Left lung (tissue), 10 donors: ENCODE measurements around the gene TGFBR3L. TPM values are rescaled to one million over a fixed set of nuclear protein-coding genes. Genes with fewer than 3 reads are reported as not detected.
A peak's percentile ranks its signal among the peaks of the same experiment; 100 is the strongest.

Experiments
- ATAC-seq: fragments of 200-7000 bp; cut with Tn5 transposase; one replicate; pipeline ENCODE4 v1.9.1; 2020; ENCODE audit warnings: moderate library complexity
- DNase-seq, 4 donors: peaks; one replicate each; pipeline ENCODE4 v3.0.0-alpha.2; 2013 to 2020
- H3K27ac ChIP-seq, 2 donors: fragments of 200-600 bp; sonication (generic) in 1 of 2; one replicate each; pipeline versions ENCODE4 v1.5.0 to v1.8.0; 2020 to 2021
- H3K27me3 ChIP-seq, 2 donors: fragments of 200-600 bp; sonication (generic) in 1 of 2; one replicate each; pipeline versions ENCODE4 v1.5.0 to v1.8.0; 2020 to 2021
- H3K36me3 ChIP-seq, 2 donors: fragments of 200-600 bp; sonication (generic) in 1 of 2; one replicate each; pipeline versions ENCODE4 v1.5.0 to v1.8.0; 2020 to 2021
- H3K4me1 ChIP-seq, 2 donors: fragments of 200-600 bp; one replicate each; pipeline ENCODE4 v1.8.0; 2021
- H3K4me3 ChIP-seq, 2 donors: fragments of 200-600 bp; sonication (generic) in 1 of 2; one replicate each; pipeline versions ENCODE4 v1.5.0 to v1.8.0; 2020 to 2021; ENCODE audit warnings: mild to moderate bottlenecking in 1 of 2
- H3K9me3 ChIP-seq, 2 donors: fragments of 200-600 bp; sonication (generic) in 1 of 2; one replicate each; pipeline versions ENCODE4 v1.5.0 to v1.8.0; 2020 to 2021
- CTCF ChIP-seq, 2 donors: fragments of 200-600 bp; sonication (generic) in 1 of 2; IDR thresholded peaks; one replicate each; pipeline versions ENCODE4 v1.5.0 to v1.8.0; 2021; ENCODE audit warnings: antibody characterized with exemption in 2 of 2
- intact Hi-C, 2 donors: fragments of 100-400 bp; cut with DNase I; formaldehyde crosslinking; loops; one replicate each; pipeline versions ENCODE4 v1.11.2 to v1.14.2; 2022
- polyA plus RNA-seq, 6 donors: library from polyadenylated mRNA; unstranded; fragments of 120-200 nt; gene quantifications; one replicate each; pipeline ENCODE4 v1.2.1, GENCODE V29; 2013; ENCODE audit not compliant: insufficient read length in 6 of 6
- total RNA-seq, 2 donors: library from RNA; stranded (reverse); fragmentation: NEBNext Ultra II Directional; extraction: Animal tissue kit (Norgen Biotek cat#: 25700); gene quantifications; one replicate each; pipeline ENCODE4 v1.2.1, GENCODE V29; 2021
- donor health status: DM: no; HTN: yes; CAD: no.
- donor health status: DM: no; HTN: no; CAD: no.

The TGFBR3L gene
- total and polyA plus RNA-seq, 8 donors = 0.11 to 0.55 (median 0.24) TPM; not detected in 2

GRCh38 chr19:7933828-7934725, 19.4 kb downstream of the TGFBR3L start:
- Histone ChIP-seq H3K9me3 (no peaks in the 10 kb centered on the region), H3K27me3 (no peaks in the 10 kb centered on the region), H3K27ac (no peak overlapping the region), H3K36me3 (peaks cover 0 to 95% of the 10 kb centered on the region in 2 donors), H3K4me3 (no peak overlapping the region), H3K4me1 (no peaks in the 10 kb centered on the region)
- no peak for TF ChIP-seq CTCF (IDR thresholded peaks at IDR 0.05)
- peak in 1 of 4 donors; percentile 73 for DNase-seq
- ATAC-seq = no peak
- intact Hi-C loops = no loop called here

GRCh38 chr19:7934766-7935165, 20.1 kb downstream of the TGFBR3L start:
- TF ChIP-seq CTCF (IDR thresholded peaks at IDR 0.05) = no peak
- Histone ChIP-seq H3K9me3 (no peaks in the 10 kb centered on the region), H3K4me1 (peaks cover 0 to 4% of the 10 kb centered on the region in 2 donors), H3K27ac (no peak overlapping the region), H3K27me3 (no peaks in the 10 kb centered on the region), H3K36me3 (peaks cover 0 to 100% of the 10 kb centered on the region in 2 donors), H3K4me3 (no peak overlapping the region)
- peak in 1 of 4 donors; percentile 57 for DNase-seq
- intact Hi-C loops = no loop called here
- ATAC-seq = no peak

- no peaks in the 10 kb centered on the region for H3K9me3 ChIP-seq
- intact Hi-C loops = loop anchor here in 1 of 2 donors (10.0 kb wide), 1 partner anchor 314 kb away; no protein-coding TSS in a partner anchor
- H3K4me1 ChIP-seq = peaks cover 7 to 42% of the 10 kb centered on the region in 2 donors
- no peaks in the 10 kb centered on the region for H3K27me3 ChIP-seq
- no peak overlapping the region for H3K27ac ChIP-seq
- H3K4me3 ChIP-seq = no peak overlapping the region
- peaks cover 0 to 53% of the 10 kb centered on the region in 2 donors for H3K36me3 ChIP-seq
- TF ChIP-seq CTCF (IDR thresholded peaks at IDR 0.05) = no peak
- no peak for ATAC-seq
- peak in 1 of 4 donors; percentile 58 for DNase-seq
These were observed 26.2 kb downstream of the TGFBR3L start for GRCh38 chr19:7940841-7941240.

GRCh38 chr19:7941895-7942596, 27.4 kb downstream of the TGFBR3L start:
- H3K4me1 ChIP-seq = peaks cover 7 to 42% of the 10 kb centered on the region in 2 donors
- no peaks in the 10 kb centered on the region for H3K27me3 ChIP-seq
- H3K4me3 ChIP-seq = peak overlapping the region in 1 of 2 donors; percentile 74
- H3K27ac ChIP-seq = no peak overlapping the region
- ATAC-seq (no peak), DNase-seq (peak in 1 of 4 donors; percentile 58)
- H3K9me3 ChIP-seq = no peaks in the 10 kb centered on the region
- TF ChIP-seq CTCF (IDR thresholded peaks at IDR 0.05) = no peak
- intact Hi-C loops = loop anchor here in 1 of 2 donors (10.0 kb wide), 1 partner anchor 313 kb away; no protein-coding TSS in a partner anchor
- peaks cover 0 to 41% of the 10 kb centered on the region in 2 donors for H3K36me3 ChIP-seq
